ENCODE measurements around the gene SPC25.

DNA sequence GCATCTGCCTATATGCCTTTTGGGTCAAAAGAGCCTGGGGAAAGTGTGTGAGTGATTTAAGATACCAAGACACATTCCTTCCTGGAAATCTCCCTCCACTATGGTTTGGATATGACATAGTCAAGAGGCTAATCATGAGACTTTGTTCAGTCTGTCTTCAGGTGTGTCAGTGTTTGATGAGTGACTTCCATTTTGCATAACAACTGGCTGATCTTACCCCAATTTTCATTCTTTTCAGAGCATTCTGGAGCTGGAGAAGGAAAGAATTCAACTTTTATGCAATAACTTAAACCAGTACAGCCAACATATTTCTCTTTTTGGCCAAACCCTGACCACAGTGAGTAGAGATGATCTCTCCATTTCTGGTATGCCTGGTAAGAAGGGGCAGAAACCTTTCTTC, 39.4 kb downstream of the SPC25 start:
- TF ChIP-seq FOXK1 (CRISPR knock-in tag; IDR thresholded peaks at IDR 0.05) (no peak), NR3C1 (CRISPR knock-in tag; conservative IDR thresholded peaks at IDR 0.05; ENCODE audit: low read depth) (no peak)
- TF ChIP-seq, protein P1, sequence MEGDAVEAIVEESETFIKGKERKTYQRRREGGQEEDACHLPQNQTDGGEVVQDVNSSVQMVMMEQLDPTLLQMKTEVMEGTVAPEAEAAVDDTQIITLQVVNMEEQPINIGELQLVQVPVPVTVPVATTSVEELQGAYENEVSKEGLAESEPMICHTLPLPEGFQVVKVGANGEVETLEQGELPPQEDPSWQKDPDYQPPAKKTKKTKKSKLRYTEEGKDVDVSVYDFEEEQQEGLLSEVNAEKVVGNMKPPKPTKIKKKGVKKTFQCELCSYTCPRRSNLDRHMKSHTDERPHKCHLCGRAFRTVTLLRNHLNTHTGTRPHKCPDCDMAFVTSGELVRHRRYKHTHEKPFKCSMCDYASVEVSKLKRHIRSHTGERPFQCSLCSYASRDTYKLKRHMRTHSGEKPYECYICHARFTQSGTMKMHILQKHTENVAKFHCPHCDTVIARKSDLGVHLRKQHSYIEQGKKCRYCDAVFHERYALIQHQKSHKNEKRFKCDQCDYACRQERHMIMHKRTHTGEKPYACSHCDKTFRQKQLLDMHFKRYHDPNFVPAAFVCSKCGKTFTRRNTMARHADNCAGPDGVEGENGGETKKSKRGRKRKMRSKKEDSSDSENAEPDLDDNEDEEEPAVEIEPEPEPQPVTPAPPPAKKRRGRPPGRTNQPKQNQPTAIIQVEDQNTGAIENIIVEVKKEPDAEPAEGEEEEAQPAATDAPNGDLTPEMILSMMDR (IDR thresholded peaks at IDR 0.05) = no peak
